GM12878 (cell line): ENCODE results near the gene KCNA3.

Experiments
- BHLHE40 ChIP-seq, 2 experiments: fragments of 450-650 bp in 1 of 2; IDR thresholded peaks; 2 replicates each; pipeline ENCODE4 v1.6.1; 2011 to 2017; ENCODE audit warnings: low read depth in 2 of 2, borderline replicate concordance in 1 of 2, improper control_type of control experiment in 1 of 2, low read length in 1 of 2, mild to moderate bottlenecking in 1 of 2
- CREM ChIP-seq: IDR thresholded peaks from 2 replicates; pipeline ENCODE4 v1.6.1; 2014; ENCODE audit warnings: antibody characterized with exemption, low read depth
- MXI1 ChIP-seq: fragments of 150-350 bp; IDR thresholded peaks from 2 replicates; pipeline ENCODE4 v1.6.1; 2011; ENCODE audit warnings: low read depth, mild to moderate bottlenecking, inconsistent platforms, low read length, improper control_type of control experiment
- NFIC ChIP-seq: IDR thresholded peaks from 2 replicates; pipeline ENCODE4 v1.6.1; 2012; ENCODE audit warnings: low read depth, mild to moderate bottlenecking, inconsistent platforms, low read length, moderate library complexity
- POLR2A ChIP-seq: IDR thresholded peaks from 2 replicates; pipeline ENCODE4 v1.6.1; 2011; ENCODE audit warnings: low read depth, mild to moderate bottlenecking, low read length
- RCOR1 ChIP-seq: conservative IDR thresholded peaks from 2 replicates; pipeline ENCODE4 v1.6.1; 2012; ENCODE audit warnings: low read depth, low read length, improper control_type of control experiment
- SMAD1 ChIP-seq: fragments of 450-650 bp; IDR thresholded peaks from 2 replicates; pipeline ENCODE4 v1.6.1; 2018; ENCODE audit warnings: mild to moderate bottlenecking, low read depth; ENCODE audit not compliant: partially characterized antibody
- TAF1 ChIP-seq: IDR thresholded peaks from 2 replicates; pipeline ENCODE4 v1.6.1; 2011; ENCODE audit warnings: mild to moderate bottlenecking, low read depth, low read length, borderline replicate concordance
- TF ChIP-seq, protein P1 (sequence below), 3 experiments: IDR thresholded peaks in 2 of 3; conservative IDR thresholded peaks in 1 of 3; 2 replicates each; pipeline ENCODE4 v1.5.1; 2011; ENCODE audit warnings: low read depth in 3 of 3, low read length in 3 of 3, mild to moderate bottlenecking in 3 of 3, control low read depth in 2 of 3, moderate library complexity in 2 of 3, inconsistent platforms in 1 of 3, mixed read lengths in 1 of 3; ENCODE audit not compliant: control insufficient read depth in 2 of 3, insufficient read depth in 1 of 3; ENCODE audit errors: extremely low read depth in 1 of 3
- TF ChIP-seq, protein P2 (sequence below): IDR thresholded peaks from 2 replicates; pipeline ENCODE4 v1.6.1; 2011; ENCODE audit warnings: low read depth, low read length, improper control_type of control experiment, borderline replicate concordance

DNA sequence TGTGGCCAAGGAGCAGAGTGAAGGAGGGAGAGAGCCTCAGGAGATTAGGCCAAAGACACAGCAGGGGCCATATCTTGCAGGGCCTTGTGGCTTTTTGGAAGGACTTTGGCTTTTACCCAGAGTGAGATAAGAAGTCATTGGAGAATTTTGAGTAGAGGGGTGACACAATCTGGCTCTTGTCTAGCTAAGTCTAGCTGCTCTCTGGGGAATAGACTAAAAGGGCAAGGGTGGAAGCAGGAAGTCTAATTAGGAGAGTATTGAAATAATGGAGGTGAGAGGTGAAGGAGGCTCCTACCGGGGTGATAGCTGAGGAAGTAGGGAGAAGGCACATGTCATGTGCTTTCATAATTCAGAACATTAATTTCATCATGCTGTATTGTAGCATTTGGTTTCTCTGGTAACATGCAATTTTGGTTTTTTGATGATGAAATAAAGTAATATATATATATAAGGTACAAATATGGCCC, 34.3 kb upstream of the KCNA3 start:
- TF ChIP-seq TAF1 (no peak), BHLHE40 (IDR thresholded peaks at IDR 0.05; ENCODE audit: borderline replicate concordance in 1 of 2, low read depth in 2 of 2, low read length in 1 of 2) (no peak), POLR2A (no peak), NFIC (no peak), SMAD1 (no peak), CREM (no peak), MXI1 (no peak), RCOR1 (no peak)
- TF ChIP-seq, protein P1, sequence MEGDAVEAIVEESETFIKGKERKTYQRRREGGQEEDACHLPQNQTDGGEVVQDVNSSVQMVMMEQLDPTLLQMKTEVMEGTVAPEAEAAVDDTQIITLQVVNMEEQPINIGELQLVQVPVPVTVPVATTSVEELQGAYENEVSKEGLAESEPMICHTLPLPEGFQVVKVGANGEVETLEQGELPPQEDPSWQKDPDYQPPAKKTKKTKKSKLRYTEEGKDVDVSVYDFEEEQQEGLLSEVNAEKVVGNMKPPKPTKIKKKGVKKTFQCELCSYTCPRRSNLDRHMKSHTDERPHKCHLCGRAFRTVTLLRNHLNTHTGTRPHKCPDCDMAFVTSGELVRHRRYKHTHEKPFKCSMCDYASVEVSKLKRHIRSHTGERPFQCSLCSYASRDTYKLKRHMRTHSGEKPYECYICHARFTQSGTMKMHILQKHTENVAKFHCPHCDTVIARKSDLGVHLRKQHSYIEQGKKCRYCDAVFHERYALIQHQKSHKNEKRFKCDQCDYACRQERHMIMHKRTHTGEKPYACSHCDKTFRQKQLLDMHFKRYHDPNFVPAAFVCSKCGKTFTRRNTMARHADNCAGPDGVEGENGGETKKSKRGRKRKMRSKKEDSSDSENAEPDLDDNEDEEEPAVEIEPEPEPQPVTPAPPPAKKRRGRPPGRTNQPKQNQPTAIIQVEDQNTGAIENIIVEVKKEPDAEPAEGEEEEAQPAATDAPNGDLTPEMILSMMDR (IDR thresholded peaks at IDR 0.05 in 2 of 3, conservative IDR thresholded peaks at IDR 0.05 in 1 of 3; ENCODE audit: control insufficient read depth in 2 of 3, extremely low read depth in 1 of 3, insufficient read depth in 1 of 3, low read depth in 3 of 3, low read length in 3 of 3): no peak
- TF ChIP-seq, protein P2, sequence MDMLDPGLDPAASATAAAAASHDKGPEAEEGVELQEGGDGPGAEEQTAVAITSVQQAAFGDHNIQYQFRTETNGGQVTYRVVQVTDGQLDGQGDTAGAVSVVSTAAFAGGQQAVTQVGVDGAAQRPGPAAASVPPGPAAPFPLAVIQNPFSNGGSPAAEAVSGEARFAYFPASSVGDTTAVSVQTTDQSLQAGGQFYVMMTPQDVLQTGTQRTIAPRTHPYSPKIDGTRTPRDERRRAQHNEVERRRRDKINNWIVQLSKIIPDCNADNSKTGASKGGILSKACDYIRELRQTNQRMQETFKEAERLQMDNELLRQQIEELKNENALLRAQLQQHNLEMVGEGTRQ: no peak
